Suprapubic skin (tissue), 4 donors: Measurements from ENCODE around the gene CXXC1. TPM values are rescaled to one million over a fixed set of nuclear protein-coding genes. Genes with fewer than 3 reads are reported as not detected.

Experiments
- DNase-seq, 2 donors: peaks; one replicate each; pipeline ENCODE4 v3.0.0-alpha.2; 2019; ENCODE audit warnings: low spot score in 2 of 2
- H3K27ac ChIP-seq: fragments of 200-600 bp; sonication (generic); one replicate; pipeline ENCODE4 v1.5.1; 2019
- H3K27me3 ChIP-seq: fragments of 200-600 bp; sonication (generic); one replicate; pipeline ENCODE4 v1.5.1; 2019
- H3K36me3 ChIP-seq: fragments of 200-600 bp; sonication (generic); one replicate; pipeline ENCODE4 v1.5.1; 2019
- H3K4me1 ChIP-seq: fragments of 200-600 bp; sonication (generic); one replicate; pipeline ENCODE4 v1.5.1; 2019
- H3K4me3 ChIP-seq: fragments of 200-600 bp; sonication (generic); one replicate; pipeline ENCODE4 v1.5.1; 2019; ENCODE audit warnings: mild to moderate bottlenecking
- H3K9me3 ChIP-seq: fragments of 200-600 bp; sonication (generic); one replicate; pipeline ENCODE4 v1.5.1; 2019
- CTCF ChIP-seq, 2 donors: fragments of 200-600 bp in 1 of 2; fragments of 450-650 bp in 1 of 2; sonication (generic) in 1 of 2; IDR thresholded peaks; one replicate each; pipeline ENCODE4 v1.5.1; 2016 to 2019; ENCODE audit warnings: antibody characterized with exemption in 2 of 2, mild to moderate bottlenecking in 1 of 2, moderate library complexity in 1 of 2
- POLR2A ChIP-seq, 2 donors: fragments of 450-650 bp; IDR thresholded peaks; one replicate each; pipeline ENCODE4 v1.6.1; 2017; ENCODE audit warnings: antibody characterized with exemption in 2 of 2, mild to moderate bottlenecking in 2 of 2, moderate library complexity in 2 of 2
- POLR2AphosphoS5 ChIP-seq, 3 donors: sonication (generic); formaldehyde crosslinking; IDR thresholded peaks; one replicate each; pipeline ENCODE4 v1.6.1; 2017; ENCODE audit warnings: antibody characterized with exemption in 3 of 3
- WGBS: methylation state at CpG from one replicate; pipeline ENCODE4 v1.1.5; 2018; 5-methylcytosine and 5-hydroxymethylcytosine counted together
- total RNA-seq, 4 donors: library from RNA; depleted of rRNA; stranded (reverse); fragments of >200 nt; gene quantifications; one replicate each; pipeline ENCODE4 v1.1.0, GENCODE V29; 2016

CXXC1 gene
- total RNA-seq, 4 donors from 2014 or later, result 102 to 193 (median 107) TPM

- TF ChIP-seq POLR2AphosphoS5 (IDR thresholded peaks at IDR 0.05) (no peak), POLR2A (IDR thresholded peaks at IDR 0.05) (no peak), CTCF (IDR thresholded peaks at IDR 0.05) (no peak)
- Histone ChIP-seq H3K27ac (no peak overlapping the region), H3K36me3 (no peaks in the 10 kb centered on the region), H3K4me3 (no peak overlapping the region), H3K4me1 (no peaks in the 10 kb centered on the region), H3K27me3 (no peaks in the 10 kb centered on the region), H3K9me3 (no peaks in the 10 kb centered on the region)
- no peak for DNase-seq
- WGBS, result 63% methylated on average over 2 of the region's 2 CpGs
Observed at GRCh38 chr18:50232419-50232818, 55.1 kb downstream of the CXXC1 start.

Other genes starting within 250 kb of the CXXC1 start
- 10 to 100 TPM; 30.3 to 44.4 (median 40.7) TPM for gene MYO5B, start 92.5 kb downstream of the CXXC1 start, total RNA-seq
- under 1 TPM in 1 of 4 donors, not detected in 3; 0.34 TPM for gene CFAP53, start 21.2 kb downstream of the CXXC1 start, total RNA-seq
- gene MBD1, start 6.2 kb downstream of the CXXC1 start, total RNA-seq, result 100 to 1,000 TPM; 107 to 145 (median 110) TPM
- gene SKA1, start 87.4 kb upstream of the CXXC1 start, total RNA-seq, result 1 to 10 TPM in 1 of 4 donors, under 1 TPM in 3; 0.51 to 2.9 (median 0.92) TPM